ENCODE data around the gene POFUT1.

The POFUT1 gene

DNA sequence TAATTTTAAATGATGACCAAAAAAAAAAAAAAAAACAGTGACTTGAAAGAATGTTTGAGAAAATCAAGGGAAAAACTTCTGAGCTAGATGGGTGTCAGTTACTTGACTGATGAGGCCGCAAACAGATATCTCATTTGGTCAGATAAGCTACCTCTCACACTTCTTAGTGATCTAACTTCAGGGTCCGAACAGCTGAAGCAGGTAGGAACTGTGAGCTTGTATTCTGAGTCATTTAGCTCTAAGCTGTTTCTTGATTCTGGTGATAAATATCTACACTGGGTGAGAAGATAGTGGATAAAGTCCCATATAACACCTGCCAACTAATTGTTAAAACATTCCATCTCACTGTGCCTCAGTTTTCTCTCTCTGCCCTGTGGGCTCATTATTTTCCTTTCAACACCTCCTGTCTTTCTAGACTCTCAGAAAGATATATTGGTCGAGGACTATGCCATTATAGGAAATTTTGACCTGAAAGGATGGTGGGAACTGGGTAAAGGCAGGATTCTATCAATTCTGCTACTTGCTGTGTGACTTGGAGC, 77.5 kb downstream of the POFUT1 start:
- DNase-seq = no peak

DNA sequence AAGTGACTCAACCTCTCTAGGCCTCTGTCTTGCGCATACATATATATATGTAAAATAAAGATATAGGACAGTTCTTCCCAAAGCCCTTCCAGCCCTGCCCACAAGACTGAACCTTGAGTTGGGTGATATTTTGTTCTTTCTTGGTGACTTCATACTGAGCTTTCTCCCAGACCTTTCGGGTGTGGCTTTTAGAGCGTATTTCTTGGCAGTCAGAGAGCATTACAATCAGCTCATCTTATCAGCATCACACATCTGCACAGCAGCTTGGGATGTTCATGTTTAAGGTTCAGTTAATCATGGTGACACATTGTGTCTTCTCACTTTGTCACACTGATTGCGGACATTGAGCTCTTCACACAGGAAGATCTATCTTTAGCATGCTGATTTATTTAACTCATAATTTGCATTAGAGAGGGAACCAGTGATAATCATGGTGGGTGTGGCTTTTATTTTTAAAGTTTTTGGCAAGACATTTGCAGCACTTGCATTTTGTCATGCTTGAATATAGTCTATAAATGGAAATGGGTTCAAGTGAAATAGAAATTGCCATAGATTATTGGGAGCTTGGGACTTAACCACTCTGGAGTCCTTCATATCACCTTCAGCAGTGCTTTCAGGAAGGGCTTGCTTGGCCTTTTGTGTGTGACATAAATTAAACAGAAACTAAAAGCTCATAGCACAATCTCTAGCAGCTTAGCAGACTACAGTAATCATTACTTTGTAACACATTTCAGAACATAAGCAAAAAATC, 78.1 kb downstream of the POFUT1 start:
- DNase-seq = no peak

DNA sequence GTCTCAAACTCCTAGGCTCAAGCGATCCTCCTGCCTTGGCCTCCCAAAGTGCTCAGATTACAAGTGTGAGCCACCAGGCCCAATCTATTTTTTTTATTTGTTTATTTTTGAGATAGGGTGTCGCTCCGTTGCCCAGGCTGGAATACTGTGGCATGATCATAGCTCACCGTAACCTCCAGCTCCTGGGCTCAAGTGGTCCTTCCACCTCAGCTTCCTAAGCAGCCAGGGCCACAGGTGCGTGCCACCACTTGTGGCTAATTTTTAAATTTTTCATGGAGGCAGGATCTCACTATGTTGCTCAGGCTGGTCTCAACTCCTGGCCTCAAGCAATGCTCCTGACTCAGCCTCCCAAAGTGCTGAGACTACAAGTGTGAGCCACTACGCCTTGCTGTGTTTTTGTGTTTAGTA, 79.6 kb downstream of the POFUT1 start:
- no peak for DNase-seq

Measured in NCI-H2107 (cell line).